ENCODE measurements around the gene GCDH. TPM values are rescaled to one million over a fixed set of nuclear protein-coding genes. Genes with fewer than 3 reads are reported as not detected.

The GCDH gene
- total and polyA plus RNA-seq, 12 donors = 22.6 to 72.3 (median 45.1) TPM

GRCh38 chr19:12947702-12948611 is 57.0 kb downstream of the GCDH start:
- WGBS, 2 donors = 78 to 84% methylated on average over 27 to 28 of the region's 28 CpGs
- Histone ChIP-seq H3K27ac (no peak overlapping the region), H3K27me3 (no peaks in the 10 kb centered on the region), H3K4me3 (no peak overlapping the region), H3K4me1 (peaks cover 14 to 69% (median 35%) of the 10 kb centered on the region in 9 donors), H3K9me3 (no peaks in the 10 kb centered on the region), H3K36me3 (peaks cover 6 to 84% (median 64%) of the 10 kb centered on the region in 9 donors)
- DNase-seq (no peak), ATAC-seq (no peak)
- intact Hi-C loops (cut with DNase I) = no loop called here
- no peak for TF ChIP-seq CTCF (IDR thresholded peaks at IDR 0.05)

- no peak for DNase-seq
- H3K9me3 ChIP-seq = no peaks in the 10 kb centered on the region
- ATAC-seq = no peak
- H3K4me1 ChIP-seq = peaks cover 20 to 69% (median 33%) of the 10 kb centered on the region in 9 donors
- no peak overlapping the region for H3K4me3 ChIP-seq
- TF ChIP-seq CTCF (IDR thresholded peaks at IDR 0.05) = no peak
- 92 to 96% methylated on average over 30 of the region's 30 CpGs for WGBS, 2 donors
- intact Hi-C loops (cut with DNase I) = no loop called here
- no peaks in the 10 kb centered on the region for H3K27me3 ChIP-seq
- peak overlapping the region in 1 of 10 donors; percentile 26 for H3K27ac ChIP-seq
- peaks cover 4 to 84% (median 56%) of the 10 kb centered on the region in 9 donors for H3K36me3 ChIP-seq
Measured at GRCh38 chr19:12948612-12949362, 57.8 kb downstream of the GCDH start.

Small RNA genes lying within 50 kb of the gene (microRNA-seq; reads per million reads assigned to microRNA genes)
- gene MIR5695 (0 to 0.60 reads per million in 2 donors), gene MIR6515 (0 to 0.51 reads per million in 2 donors), gene MIR6794 (0 reads per million in 2 donors)

Other genes with a start within 250 kb of the GCDH start
- 10 to 100 TPM; 14.2 to 89.9 (median 25.5) TPM for gene MAN2B1, start 224.4 kb upstream of the GCDH start, total RNA-seq
- 10 to 100 TPM; 17.7 to 40.1 TPM for gene MAN2B1, start 224.4 kb upstream of the GCDH start, polyA plus RNA-seq
- 10 to 100 TPM in 1 of 10 donors, 1 to 10 TPM in 9; 5.5 to 10.7 (median 7.9) TPM for gene WDR83, start 224.4 kb upstream of the GCDH start, total RNA-seq
- gene WDR83, start 224.4 kb upstream of the GCDH start, polyA plus RNA-seq = 10 to 100 TPM; 14.5 to 19.7 TPM
- 10 to 100 TPM; 43.6 to 59.3 (median 49.7) TPM for gene DHPS, start 209.3 kb upstream of the GCDH start, total RNA-seq
- gene DHPS, start 209.3 kb upstream of the GCDH start, polyA plus RNA-seq = 10 to 100 TPM; 64.5 to 82.2 TPM
- gene GNG14, start 203.2 kb upstream of the GCDH start, total RNA-seq = not detected
- not detected for gene GNG14, start 203.2 kb upstream of the GCDH start, polyA plus RNA-seq
- gene FBXW9, start 194.5 kb upstream of the GCDH start, total RNA-seq = 1 to 10 TPM; 1.2 to 3.1 (median 2.1) TPM
- gene FBXW9, start 194.5 kb upstream of the GCDH start, polyA plus RNA-seq = 1 to 10 TPM; 1.2 to 4.6 TPM
- gene TNPO2, start 167.2 kb upstream of the GCDH start, total RNA-seq = 10 to 100 TPM; 32.3 to 51.1 (median 41.6) TPM
- gene TNPO2, start 167.2 kb upstream of the GCDH start, polyA plus RNA-seq = 10 to 100 TPM; 17.3 to 25.9 TPM
- 100 to 1,000 TPM in 3 of 10 donors, 10 to 100 TPM in 7; 82.2 to 143 (median 91.0) TPM for gene TRIR, start 156.5 kb upstream of the GCDH start, total RNA-seq
- 100 to 1,000 TPM; 234 to 253 TPM for gene TRIR, start 156.5 kb upstream of the GCDH start, polyA plus RNA-seq
- gene GET3, start 153.7 kb upstream of the GCDH start, total RNA-seq = 10 to 100 TPM; 50.6 to 79.7 (median 60.1) TPM
- 100 to 1,000 TPM in 1 of 2 donors, 10 to 100 TPM in 1; 37.0 to 121 TPM for gene GET3, start 153.7 kb upstream of the GCDH start, polyA plus RNA-seq
- not detected for gene BEST2, start 139.4 kb upstream of the GCDH start, total RNA-seq
- not detected for gene BEST2, start 139.4 kb upstream of the GCDH start, polyA plus RNA-seq
- 10 to 100 TPM; 47.8 to 79.3 (median 57.8) TPM for gene HOOK2, start 115.6 kb upstream of the GCDH start, total RNA-seq
- gene HOOK2, start 115.6 kb upstream of the GCDH start, polyA plus RNA-seq = 100 to 1,000 TPM in 1 of 2 donors, 10 to 100 TPM in 1; 29.7 to 173 TPM
- 100 to 1,000 TPM in 4 of 10 donors, 10 to 100 TPM in 6; 22.4 to 247 (median 70.0) TPM for gene JUNB, start 99.7 kb upstream of the GCDH start, total RNA-seq
- gene JUNB, start 99.7 kb upstream of the GCDH start, polyA plus RNA-seq = 10 to 100 TPM; 41.2 to 65.4 TPM
- gene PRDX2, start 89.4 kb upstream of the GCDH start, total RNA-seq = 100 to 1,000 TPM; 532 to 789 (median 744) TPM
- gene PRDX2, start 89.4 kb upstream of the GCDH start, polyA plus RNA-seq = 100 to 1,000 TPM; 235 to 827 TPM
- 1 to 10 TPM in 9 of 10 donors, under 1 TPM in 1; 0.72 to 4.8 (median 2.4) TPM for gene THSD8, start 89.1 kb upstream of the GCDH start, total RNA-seq
- gene THSD8, start 89.1 kb upstream of the GCDH start, polyA plus RNA-seq = 1 to 10 TPM; 2.7 to 3.8 TPM
- 1 to 10 TPM; 1.9 to 5.7 (median 4.1) TPM for gene RNASEH2A, start 84.6 kb upstream of the GCDH start, total RNA-seq
- 1 to 10 TPM; 3.1 to 6.9 TPM for gene RNASEH2A, start 84.6 kb upstream of the GCDH start, polyA plus RNA-seq
- not detected for gene RTBDN, start 56.6 kb upstream of the GCDH start, total RNA-seq
- gene RTBDN, start 56.6 kb upstream of the GCDH start, polyA plus RNA-seq = not detected
- gene MAST1, start 52.6 kb upstream of the GCDH start, total RNA-seq = under 1 TPM in 8 of 10 donors, not detected in 2; 0.15 to 0.88 (median 0.37) TPM
- gene MAST1, start 52.6 kb upstream of the GCDH start, polyA plus RNA-seq = under 1 TPM; 0.07 to 0.23 TPM
- 10 to 100 TPM; 16.9 to 34.9 (median 19.9) TPM for gene DNASE2, start 9.7 kb upstream of the GCDH start, total RNA-seq
- gene DNASE2, start 9.7 kb upstream of the GCDH start, polyA plus RNA-seq = 10 to 100 TPM; 10.5 to 25.6 TPM
- under 1 TPM in 1 of 10 donors, not detected in 9; 0.13 TPM for gene KLF1, start 4.0 kb upstream of the GCDH start, total RNA-seq
- gene KLF1, start 4.0 kb upstream of the GCDH start, polyA plus RNA-seq = not detected
- under 1 TPM in 1 of 10 donors, not detected in 9; 0.21 TPM for gene SYCE2, start 28.1 kb downstream of the GCDH start, total RNA-seq
- gene SYCE2, start 28.1 kb downstream of the GCDH start, polyA plus RNA-seq = under 1 TPM; 0.10 to 0.22 TPM
- 10 to 100 TPM; 31.0 to 53.0 (median 38.5) TPM for gene FARSA, start 42.6 kb downstream of the GCDH start, total RNA-seq
- gene FARSA, start 42.6 kb downstream of the GCDH start, polyA plus RNA-seq = 10 to 100 TPM; 23.2 to 81.4 TPM
- gene CALR, start 47.4 kb downstream of the GCDH start, total RNA-seq = 100 to 1,000 TPM; 265 to 683 (median 348) TPM
- gene CALR, start 47.4 kb downstream of the GCDH start, polyA plus RNA-seq = 100 to 1,000 TPM; 197 to 830 TPM
- gene RAD23A, start 54.7 kb downstream of the GCDH start, total RNA-seq = 100 to 1,000 TPM; 138 to 201 (median 148) TPM
- 100 to 1,000 TPM; 187 to 289 TPM for gene RAD23A, start 54.7 kb downstream of the GCDH start, polyA plus RNA-seq
- gene GADD45GIP1, start 66.1 kb downstream of the GCDH start, total RNA-seq = 10 to 100 TPM; 18.4 to 33.9 (median 20.9) TPM
- 100 to 1,000 TPM; 120 to 237 TPM for gene GADD45GIP1, start 66.1 kb downstream of the GCDH start, polyA plus RNA-seq
- 10 to 100 TPM in 5 of 10 donors, 1 to 10 TPM in 5; 7.3 to 14.4 (median 10.1) TPM for gene DAND5, start 78.4 kb downstream of the GCDH start, total RNA-seq
- 1 to 10 TPM in 1 of 2 donors, under 1 TPM in 1; 0.71 to 4.2 TPM for gene DAND5, start 78.4 kb downstream of the GCDH start, polyA plus RNA-seq
- 100 to 1,000 TPM; 111 to 162 (median 145) TPM for gene NFIX, start 104.3 kb downstream of the GCDH start, total RNA-seq
- 10 to 100 TPM; 16.8 to 34.2 TPM for gene NFIX, start 104.3 kb downstream of the GCDH start, polyA plus RNA-seq
- 1 to 10 TPM; 3.4 to 9.9 (median 6.1) TPM for gene LYL1, start 211.7 kb downstream of the GCDH start, total RNA-seq
- gene LYL1, start 211.7 kb downstream of the GCDH start, polyA plus RNA-seq = 10 to 100 TPM; 11.5 to 13.0 TPM
- gene TRMT1, start 225.6 kb downstream of the GCDH start, total RNA-seq = 10 to 100 TPM; 10.5 to 22.4 (median 14.2) TPM
- 10 to 100 TPM; 33.1 to 54.0 TPM for gene TRMT1, start 225.6 kb downstream of the GCDH start, polyA plus RNA-seq
- gene NACC1, start 227.1 kb downstream of the GCDH start, total RNA-seq = 10 to 100 TPM; 31.1 to 58.0 (median 35.1) TPM
- gene NACC1, start 227.1 kb downstream of the GCDH start, polyA plus RNA-seq = 10 to 100 TPM; 23.9 to 25.0 TPM